ENCODE results near the gene CPSF2.

GRCh38 chr14:92134456-92134855 lies 12.7 kb downstream of the CPSF2 start:
- TF ChIP-seq CTCF (IDR thresholded peaks at IDR 0.05; ENCODE audit: low read length) = no peak
- no peak for TF ChIP-seq EZH2 (IDR thresholded peaks at IDR 0.05; ENCODE audit: borderline replicate concordance, low read length)

Measured in OCI-LY1 (cell line).